GM12801 (cell line): Measurements from ENCODE around the gene PARVG.

Experiments used
- TF ChIP-seq, protein P1 (sequence below): IDR thresholded peaks from one replicate; pipeline ENCODE4 v1.5.1; 2011; ENCODE audit warnings: control low read depth; ENCODE audit not compliant: insufficient read length; ENCODE audit errors: extremely low read depth

The PARVG gene

GRCh38 chr22:44192098-44192815 lies 11.5 kb downstream of the PARVG start:
- TF ChIP-seq, protein P1, sequence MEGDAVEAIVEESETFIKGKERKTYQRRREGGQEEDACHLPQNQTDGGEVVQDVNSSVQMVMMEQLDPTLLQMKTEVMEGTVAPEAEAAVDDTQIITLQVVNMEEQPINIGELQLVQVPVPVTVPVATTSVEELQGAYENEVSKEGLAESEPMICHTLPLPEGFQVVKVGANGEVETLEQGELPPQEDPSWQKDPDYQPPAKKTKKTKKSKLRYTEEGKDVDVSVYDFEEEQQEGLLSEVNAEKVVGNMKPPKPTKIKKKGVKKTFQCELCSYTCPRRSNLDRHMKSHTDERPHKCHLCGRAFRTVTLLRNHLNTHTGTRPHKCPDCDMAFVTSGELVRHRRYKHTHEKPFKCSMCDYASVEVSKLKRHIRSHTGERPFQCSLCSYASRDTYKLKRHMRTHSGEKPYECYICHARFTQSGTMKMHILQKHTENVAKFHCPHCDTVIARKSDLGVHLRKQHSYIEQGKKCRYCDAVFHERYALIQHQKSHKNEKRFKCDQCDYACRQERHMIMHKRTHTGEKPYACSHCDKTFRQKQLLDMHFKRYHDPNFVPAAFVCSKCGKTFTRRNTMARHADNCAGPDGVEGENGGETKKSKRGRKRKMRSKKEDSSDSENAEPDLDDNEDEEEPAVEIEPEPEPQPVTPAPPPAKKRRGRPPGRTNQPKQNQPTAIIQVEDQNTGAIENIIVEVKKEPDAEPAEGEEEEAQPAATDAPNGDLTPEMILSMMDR = no peak

- TF ChIP-seq, protein P1 = no peak
These were observed 12.2 kb downstream of the PARVG start for GRCh38 chr22:44192816-44193534.

DNA sequence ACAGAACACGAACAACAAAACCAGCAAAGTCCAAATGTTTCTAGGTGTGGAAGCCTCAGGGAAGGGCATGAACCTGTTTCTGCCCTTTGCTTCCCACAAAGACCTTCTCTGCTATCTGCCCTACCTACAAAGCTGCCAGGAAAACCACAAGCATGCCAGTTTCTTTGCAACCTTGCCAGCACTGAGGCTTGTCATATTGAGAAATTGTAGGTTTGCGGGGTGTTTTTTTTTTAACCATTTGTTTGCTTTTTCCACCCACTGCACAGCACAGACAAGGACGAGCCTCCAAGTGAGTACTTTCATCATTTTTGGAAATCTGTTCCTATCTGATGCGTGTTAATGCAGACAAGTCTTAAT lies 12.8 kb downstream of the PARVG start:
- TF ChIP-seq, protein P1 = no peak

DNA sequence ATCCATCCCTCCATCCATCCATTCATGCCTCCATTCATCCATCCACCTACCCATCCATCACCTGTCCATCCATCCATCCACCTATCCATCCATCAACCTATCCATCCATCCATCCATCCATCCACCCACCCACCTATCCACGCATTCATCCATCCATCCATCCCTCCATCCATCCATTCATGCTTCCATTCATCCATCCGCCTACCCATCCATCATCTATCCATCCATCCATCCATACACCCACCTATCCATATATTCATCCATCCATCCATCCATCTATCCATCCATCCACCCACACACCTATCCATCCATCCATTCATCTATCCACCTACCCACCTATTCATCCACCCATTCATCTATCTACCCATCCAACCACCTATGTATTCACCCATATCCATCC lies 13.8 kb downstream of the PARVG start:
- TF ChIP-seq, protein P1 = no peak

- TF ChIP-seq, protein P1 = no peak
These were observed 14.6 kb downstream of the PARVG start for GRCh38 chr22:44195189-44195871.

- TF ChIP-seq, protein P1 = no peak
These were observed 15.5 kb downstream of the PARVG start for GRCh38 chr22:44196241-44196640.

- TF ChIP-seq, protein P1 = no peak
These were observed 16.0 kb downstream of the PARVG start for GRCh38 chr22:44196731-44197131.
